Left colon (tissue), 2 donors: ENCODE data around the gene SP7. TPM values are rescaled to one million over a fixed set of nuclear protein-coding genes. Genes with fewer than 3 reads are reported as not detected.
A peak's percentile ranks its signal among the peaks of the same experiment; 100 is the strongest.

Source experiments
- ATAC-seq: fragments of 200-7000 bp; cut with Tn5 transposase; one replicate; pipeline ENCODE4 v1.9.1; 2020; ENCODE audit warnings: mild to moderate bottlenecking, moderate library complexity
- DNase-seq, 2 donors: peaks; one replicate each; pipeline ENCODE4 v3.0.0-alpha.2; 2020
- intact Hi-C, 2 donors: fragments of 100-400 bp; cut with DNase I in 1 of 2; cut with micrococcal nuclease in 1 of 2; formaldehyde crosslinking; loops; one replicate each; pipeline versions ENCODE4 v1.11.2 to v1.14.0; 2022; cut with DNase I, micrococcal nuclease
- total RNA-seq, 2 donors: library from RNA; stranded (reverse); fragmentation: NEBNext Ultra II Directional; extraction: Animal tissue kit (Norgen Biotek cat#: 25700); gene quantifications; one replicate each; pipeline ENCODE4 v1.2.1, GENCODE V29; 2021
- donor health status: DM: no; HTN: no; CAD: no.
- donor health status: DM: yes; HTN: yes; CAD: no.

Gene SP7
- total RNA-seq, 2 donors from 2014 or later, result not detected

DNA sequence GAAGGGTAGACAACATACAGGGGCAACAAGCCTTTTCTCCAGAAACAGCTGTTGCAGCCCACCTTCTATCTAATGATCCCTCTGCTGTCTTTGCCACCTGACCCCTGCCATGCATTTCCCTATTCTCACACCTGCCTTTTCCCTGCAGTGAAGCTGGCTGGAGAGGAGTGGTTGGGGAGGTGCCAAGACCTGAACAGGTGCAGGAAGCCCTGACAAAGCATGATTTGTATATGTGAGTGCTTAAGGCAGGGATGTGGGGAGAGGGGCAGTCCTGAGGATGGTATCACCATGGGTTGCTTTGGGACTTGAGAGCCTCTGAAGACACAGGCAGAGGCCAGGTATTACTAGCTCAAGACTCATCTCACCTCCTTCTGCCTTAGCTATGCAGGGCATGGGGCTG, 43.7 kb downstream of the SP7 start:
- intact Hi-C loops, result no loop called here
- no peak for DNase-seq
- no peak for ATAC-seq

DNA sequence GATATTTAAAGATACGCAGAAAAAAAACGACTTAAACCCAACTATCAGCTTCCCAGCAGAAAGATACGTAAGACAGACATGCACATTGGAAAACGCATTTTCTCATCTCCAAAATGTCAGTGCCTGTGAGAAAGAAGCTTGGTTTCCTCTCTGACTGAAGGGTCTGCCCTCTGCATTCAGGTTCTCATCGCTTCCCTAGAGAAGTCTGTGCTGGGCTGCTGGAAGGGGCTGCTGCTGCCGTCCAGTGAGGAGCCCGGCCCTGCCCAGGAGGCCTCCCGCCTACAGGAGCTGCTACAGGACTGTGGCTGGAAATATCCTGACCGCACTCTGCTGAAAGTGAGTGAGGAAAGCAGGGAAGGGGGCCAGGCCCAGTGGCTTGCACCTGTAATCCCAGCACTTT, 45.5 kb downstream of the SP7 start:
- ATAC-seq (no peak), DNase-seq (no peak)
- intact Hi-C loops, result no loop called here

DNA sequence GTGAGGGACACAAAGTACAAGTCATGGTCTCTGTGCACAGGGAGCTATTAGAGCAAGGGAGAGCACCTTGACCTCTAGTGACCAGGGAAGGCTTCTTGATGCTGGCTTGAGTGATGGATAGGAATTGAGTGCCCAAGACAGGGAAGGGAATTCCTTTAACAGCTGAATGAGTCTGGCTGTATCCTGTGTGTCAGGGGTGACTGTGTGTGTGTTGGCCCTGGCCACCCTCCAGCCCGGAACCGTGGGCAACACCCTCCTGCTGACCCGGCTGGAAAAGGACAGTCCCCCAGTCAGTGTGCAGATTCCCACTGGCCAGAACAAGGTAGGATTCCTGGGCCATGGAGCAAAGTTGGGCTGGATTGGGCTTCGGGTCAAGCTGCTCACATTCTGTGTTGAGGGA, 46.3 kb downstream of the SP7 start:
- ATAC-seq (no peak), DNase-seq (no peak)
- intact Hi-C loops, result no loop called here

DNA sequence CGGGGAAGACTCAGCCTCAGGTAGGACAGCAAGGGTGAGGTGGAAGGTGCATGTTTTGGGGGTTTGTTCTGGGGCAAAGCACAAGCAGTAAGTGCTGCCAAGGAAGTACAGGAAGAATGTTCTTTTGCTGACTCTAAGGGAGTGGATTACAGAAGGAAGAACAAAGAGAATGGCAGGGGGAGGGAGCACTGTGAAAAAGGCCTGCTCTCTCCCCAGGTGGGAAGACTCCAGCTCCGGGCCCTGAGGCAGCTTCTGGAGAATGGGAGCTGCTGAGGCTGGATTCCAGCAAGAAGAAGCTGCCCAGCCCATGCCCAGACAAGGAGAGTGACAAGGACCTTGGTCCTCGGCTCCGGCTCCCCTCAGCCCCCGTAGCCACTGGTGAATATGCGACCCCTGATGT, 47.8 kb downstream of the SP7 start:
- ATAC-seq, result no peak
- DNase-seq, result no peak
- intact Hi-C loops, result no loop called here

DNA sequence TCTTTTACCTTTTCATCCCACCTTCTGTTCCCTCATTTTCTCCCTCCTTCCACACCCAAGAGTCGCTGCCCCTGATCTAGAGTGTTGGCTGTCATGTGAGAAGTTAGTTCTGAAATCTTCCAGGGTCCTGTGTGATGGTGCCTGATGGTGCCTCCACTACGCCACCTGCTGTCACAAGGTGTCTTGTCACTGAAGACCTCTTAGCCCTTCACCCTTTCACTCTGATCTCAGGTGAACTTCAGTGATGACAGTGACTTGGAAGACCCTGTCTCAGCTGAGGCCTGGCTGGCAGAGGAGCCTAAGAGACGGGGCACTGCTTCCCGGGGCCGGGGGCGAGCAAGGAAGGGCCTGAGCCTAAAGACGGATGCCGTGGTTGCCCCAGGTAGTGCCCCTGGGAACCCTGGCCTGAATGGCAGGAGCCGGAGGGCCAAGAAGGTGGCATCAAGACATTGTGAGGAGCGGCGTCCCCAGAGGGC, 48.4 kb downstream of the SP7 start:
- DNase-seq (peak; percentile 50 to 89), ATAC-seq (peak; percentile 84)
- intact Hi-C loops, result loop anchor here in 1 of 2 donors (2.0 kb wide), 1 partner anchor 75 kb away; no protein-coding TSS in a partner anchor

DNA sequence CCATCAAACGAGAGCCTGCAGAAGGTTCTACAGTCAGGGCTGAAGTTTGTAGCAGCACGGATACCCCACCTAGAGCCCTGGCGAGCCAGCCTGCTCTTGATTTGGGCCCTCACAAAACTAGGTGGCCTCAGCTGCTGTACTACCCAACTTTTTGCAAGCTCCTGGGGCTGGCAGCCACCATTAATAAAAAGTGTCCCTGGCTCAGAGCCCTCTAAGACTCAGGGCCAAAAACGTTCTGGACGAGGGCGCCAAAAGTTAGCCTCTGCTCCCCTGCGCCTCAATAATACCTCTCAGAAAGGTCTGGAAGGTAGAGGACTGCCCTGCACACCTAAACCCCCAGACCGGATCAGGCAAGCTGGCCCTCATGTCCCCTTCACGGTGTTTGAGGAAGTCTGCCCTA, 49.7 kb downstream of the SP7 start:
- ATAC-seq (no peak), DNase-seq (no peak)
- intact Hi-C loops, result loop anchor here in 1 of 2 donors (2.0 kb wide), 1 partner anchor 74 kb away; no protein-coding TSS in a partner anchor

DNA sequence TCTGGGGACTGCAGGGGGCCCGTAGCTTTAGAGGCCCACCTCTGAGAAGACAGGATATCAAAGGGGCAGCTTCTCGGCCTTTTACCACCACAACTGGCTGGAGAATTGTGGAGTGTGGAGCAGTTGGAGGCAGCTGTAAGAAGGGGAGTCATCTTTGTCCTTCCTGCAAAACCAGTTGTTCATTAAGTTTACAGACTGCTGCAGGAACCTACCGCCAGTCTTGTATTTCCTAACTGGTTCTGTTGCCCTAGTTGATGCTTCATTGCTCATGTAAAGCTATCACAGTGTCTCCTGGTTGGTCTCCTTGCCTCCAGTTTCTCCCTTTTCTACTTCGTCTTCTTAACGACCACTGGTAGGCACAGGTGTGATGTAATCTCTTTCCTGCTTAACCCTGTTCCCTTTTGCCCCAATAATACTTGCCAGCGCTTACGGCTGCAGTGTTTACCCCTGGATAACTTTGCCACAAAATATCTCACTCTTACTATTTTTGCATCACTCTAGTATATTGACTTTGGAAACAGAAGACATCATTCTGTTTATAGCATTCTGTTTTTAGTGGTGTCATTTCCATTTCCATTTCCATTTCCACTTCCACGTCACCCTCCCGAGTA, 56.2 kb downstream of the SP7 start:
- intact Hi-C loops, result loop anchor here in 1 of 2 donors (10.0 kb wide), 1 partner anchor 65 kb away; no protein-coding TSS in a partner anchor
- ATAC-seq (peak; percentile 36), DNase-seq (no peak)

DNA sequence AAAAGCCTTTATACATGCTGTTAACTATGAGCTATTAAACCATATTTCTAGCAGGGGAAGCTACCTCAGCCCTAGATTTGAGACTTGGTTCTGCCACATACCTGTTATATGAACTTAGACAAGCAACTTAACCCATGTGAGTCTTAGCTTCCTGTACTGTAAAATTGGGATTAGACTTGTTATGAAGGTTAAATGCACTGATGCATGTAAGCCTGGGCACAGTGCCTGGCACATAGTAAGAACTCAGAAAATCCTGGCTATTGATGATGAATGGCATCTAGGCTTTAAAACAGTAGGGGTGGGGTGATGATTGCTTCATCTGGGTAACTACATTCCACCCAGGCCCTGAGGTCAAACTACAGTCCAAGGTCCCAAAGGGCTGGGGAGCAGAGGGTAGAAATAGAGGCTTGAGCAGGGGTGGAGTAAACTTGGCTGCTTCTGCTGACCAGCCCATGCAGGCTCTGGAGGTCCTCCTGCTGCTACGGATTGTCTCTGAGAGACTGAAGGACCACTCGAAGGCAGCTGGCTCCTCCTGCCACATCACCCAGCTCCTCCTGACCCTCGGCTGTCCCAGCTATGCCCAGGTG, 56.8 kb downstream of the SP7 start:
- ATAC-seq, result peak; percentile 89
- no peak for DNase-seq
- intact Hi-C loops, result loop anchor here in 1 of 2 donors (10.0 kb wide), 1 partner anchor 65 kb away; no protein-coding TSS in a partner anchor

DNA sequence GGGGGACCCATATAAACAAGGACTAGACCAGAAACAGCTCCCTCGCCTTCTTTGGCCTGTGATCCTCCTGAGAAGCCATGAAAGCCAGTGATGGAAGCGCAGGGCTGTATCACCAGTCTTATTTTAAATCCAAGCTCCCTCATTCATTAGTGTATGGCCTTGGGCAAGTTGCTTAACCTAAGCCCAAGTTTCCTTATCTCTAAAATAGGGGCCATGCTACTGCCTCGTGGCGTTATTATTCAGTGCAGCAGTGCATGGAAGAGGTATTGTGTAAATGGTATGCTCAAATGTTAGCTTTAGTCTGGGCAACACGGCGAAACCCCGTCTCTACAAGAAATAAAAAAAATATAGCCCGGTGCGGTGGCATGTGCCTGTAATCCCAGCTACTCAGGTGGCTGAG, 58.2 kb downstream of the SP7 start:
- DNase-seq (no peak), ATAC-seq (no peak)
- intact Hi-C loops, result loop anchor here in 1 of 2 donors (10.0 kb wide), 1 partner anchor 63 kb away; no protein-coding TSS in a partner anchor

Other genes with a start within 250 kb of the SP7 start
- gene IGFBP6, start 238.7 kb downstream of the SP7 start, total RNA-seq, result 10 to 100 TPM; 16.9 to 24.5 TPM
- not detected for gene SOAT2, start 232.9 kb downstream of the SP7 start, total RNA-seq
- 10 to 100 TPM; 28.7 to 32.7 TPM for gene ZNF740, start 155.6 kb downstream of the SP7 start, total RNA-seq
- 10 to 100 TPM; 22.8 to 28.7 TPM for gene CSAD, start 155.4 kb downstream of the SP7 start, total RNA-seq
- gene ITGB7, start 129.1 kb downstream of the SP7 start, total RNA-seq, result 1 to 10 TPM; 4.6 to 9.1 TPM
- 10 to 100 TPM; 10.2 to 12.3 TPM for gene RARG, start 104.1 kb downstream of the SP7 start, total RNA-seq
- 1 to 10 TPM; 3.3 to 9.6 TPM for gene ESPL1, start 68.1 kb downstream of the SP7 start, total RNA-seq
- 100 to 1,000 TPM; 268 to 291 TPM for gene PFDN5, start 40.8 kb downstream of the SP7 start, total RNA-seq
- 10 to 100 TPM; 37.9 to 39.2 TPM for gene MYG1, start 36.7 kb downstream of the SP7 start, total RNA-seq
- gene AAAS, start 14.7 kb downstream of the SP7 start, total RNA-seq, result 10 to 100 TPM; 34.6 to 39.0 TPM
- 10 to 100 TPM; 85.2 to 98.2 TPM for gene SP1, start 43.8 kb upstream of the SP7 start, total RNA-seq
- not detected for gene AMHR2, start 87.5 kb upstream of the SP7 start, total RNA-seq
- gene PRR13, start 105.4 kb upstream of the SP7 start, total RNA-seq, result 100 to 1,000 TPM; 447 to 662 TPM
- 100 to 1,000 TPM; 586 to 592 TPM for gene PCBP2, start 115.7 kb upstream of the SP7 start, total RNA-seq
- 1 to 10 TPM; 3.2 to 6.8 TPM for gene MAP3K12, start 163.1 kb upstream of the SP7 start, total RNA-seq
- gene TARBP2, start 164.9 kb upstream of the SP7 start, total RNA-seq, result 10 to 100 TPM; 21.3 to 22.3 TPM
- not detected for gene NPFF, start 171.1 kb upstream of the SP7 start, total RNA-seq